OCI-LY7 (cell line): ENCODE measurements around the gene EIF3D.

Source experiments
- CTCF ChIP-seq: fragments of 200-600 bp; sonication (generic); conservative IDR thresholded peaks from 2 replicates; pipeline ENCODE4 v1.5.1; 2014; ENCODE audit warnings: mild to moderate bottlenecking, antibody characterized with exemption, low read length, moderate library complexity, mixed read lengths
- EZH2phosphoT487 ChIP-seq: fragments of 200-600 bp; sonication (generic); IDR thresholded peaks from 2 replicates; pipeline ENCODE4 v1.6.1; 2018; ENCODE audit warnings: low read depth, borderline replicate concordance, mild to moderate bottlenecking, mixed run types, antibody characterized with exemption, low read length, moderate library complexity, mixed read lengths

DNA sequence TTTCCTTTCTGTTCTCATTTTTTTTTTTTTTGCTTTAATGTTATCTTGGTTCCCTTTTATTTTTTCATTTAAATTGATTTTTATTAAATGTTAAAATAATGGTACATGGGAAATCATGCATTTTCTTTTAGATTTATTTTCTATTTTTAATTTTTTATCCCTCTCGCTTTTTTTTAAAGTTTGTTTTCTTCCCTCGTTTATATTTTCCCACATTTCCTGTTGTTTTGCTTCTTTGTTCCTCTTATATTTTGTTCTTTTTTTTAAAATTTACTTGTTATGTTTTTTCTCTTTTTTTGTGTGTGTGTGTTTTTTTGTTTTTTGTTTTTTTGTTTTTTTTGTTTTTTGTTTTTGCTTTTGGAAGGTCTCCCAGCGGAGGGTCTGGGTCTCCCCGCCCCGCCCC is 34.9 kb upstream of the EIF3D start:
- no peak for TF ChIP-seq CTCF
- TF ChIP-seq EZH2phosphoT487 = no peak
